Body of pancreas (tissue), 4 donors: ENCODE data around the gene ORMDL2. TPM values are rescaled to one million over a fixed set of nuclear protein-coding genes. Genes with fewer than 3 reads are reported as not detected.

ENCODE experiments used
- ATAC-seq: fragments of 150-250 bp; one replicate; pipeline ENCODE4 v1.9.1; 2016
- DNase-seq, 4 donors: peaks; one replicate each; pipeline ENCODE4 v3.0.0-alpha.2; 2019
- H3K27ac ChIP-seq, 4 donors: fragments of 200-600 bp; sonication (generic); 1 replicate in 3 of 4; 2 replicates in 1 of 4; pipeline versions ENCODE4 v1.5.1 to v1.6.1; 2016 to 2019; ENCODE audit warnings: mild to moderate bottlenecking in 1 of 4, mixed read lengths in 1 of 4, moderate library complexity in 1 of 4
- H3K27me3 ChIP-seq, 2 donors: fragments of 200-600 bp; sonication (generic); one replicate each; pipeline ENCODE4 v1.6.0; 2016; ENCODE audit warnings: mild to moderate bottlenecking in 1 of 2
- H3K36me3 ChIP-seq, 2 donors: fragments of 200-600 bp; sonication (generic); replicated peaks in 1 of 2; 2 replicates each; pipeline ENCODE4 v1.5.1; 2016; ENCODE audit warnings: low read depth in 2 of 2; ENCODE audit not compliant: insufficient read depth in 1 of 2
- H3K4me1 ChIP-seq: fragments of 200-600 bp; sonication (generic); one replicate; pipeline ENCODE4 v1.6.0; 2016
- H3K4me3 ChIP-seq, 2 donors: fragments of 200-600 bp; sonication (generic); 1 replicate in 1 of 2; 2 replicates in 1 of 2; pipeline ENCODE4 v1.5.1; 2016 to 2019
- H3K9me3 ChIP-seq, 3 donors: fragments of 200-600 bp; sonication (generic); 1 replicate in 2 of 3; 2 replicates in 1 of 3; pipeline ENCODE4 v1.5.1; 2016
- CTCF ChIP-seq, 7 experiments: fragments of 450-650 bp in 4 of 7; fragments of 200-600 bp in 3 of 7; sonication (generic) in 3 of 7; IDR thresholded peaks; one replicate each; pipeline ENCODE4 v1.5.1; 2016 to 2019; ENCODE audit warnings: antibody characterized with exemption in 7 of 7
- POLR2A ChIP-seq, 3 donors: fragments of 450-650 bp; IDR thresholded peaks; one replicate each; pipeline ENCODE4 v1.6.1; 2016; ENCODE audit warnings: antibody characterized with exemption in 3 of 3, mild to moderate bottlenecking in 2 of 3
- WGBS, 2 donors: methylation state at CpG; one replicate each; pipeline ENCODE4 v1.1.5; 2017; 5-methylcytosine and 5-hydroxymethylcytosine counted together
- intact Hi-C: fragments of 100-400 bp; cut with DNase I; formaldehyde crosslinking; loops from one replicate; pipeline ENCODE4 v1.15.1; 2023
- total RNA-seq, 2 donors: library from RNA; depleted of rRNA; stranded (reverse); fragments of >200 nt; gene quantifications; one replicate each; pipeline ENCODE4 v1.1.0, GENCODE V29; 2016

ORMDL2 gene
- total RNA-seq, 2 donors from 2014 or later, result 6.0 to 12.5 TPM

GRCh38 chr12:55797550-55797949, 20.3 kb upstream of the ORMDL2 start:
- Histone ChIP-seq H3K4me1 (no peaks in the 10 kb centered on the region), H3K9me3 (no peaks in the 10 kb centered on the region), H3K4me3 (no peak overlapping the region), H3K27ac (no peak overlapping the region), H3K36me3 (peaks cover 11 to 18% of the 10 kb centered on the region in 2 donors), H3K27me3 (no peaks in the 10 kb centered on the region)
- TF ChIP-seq POLR2A (IDR thresholded peaks at IDR 0.05) (no peak), CTCF (IDR thresholded peaks at IDR 0.05) (no peak)
- WGBS, 2 donors, result 64 to 75% methylated on average over 4 of the region's 4 CpGs
- DNase-seq (no peak), ATAC-seq (no peak)
- intact Hi-C loops, result no loop called here

DNA sequence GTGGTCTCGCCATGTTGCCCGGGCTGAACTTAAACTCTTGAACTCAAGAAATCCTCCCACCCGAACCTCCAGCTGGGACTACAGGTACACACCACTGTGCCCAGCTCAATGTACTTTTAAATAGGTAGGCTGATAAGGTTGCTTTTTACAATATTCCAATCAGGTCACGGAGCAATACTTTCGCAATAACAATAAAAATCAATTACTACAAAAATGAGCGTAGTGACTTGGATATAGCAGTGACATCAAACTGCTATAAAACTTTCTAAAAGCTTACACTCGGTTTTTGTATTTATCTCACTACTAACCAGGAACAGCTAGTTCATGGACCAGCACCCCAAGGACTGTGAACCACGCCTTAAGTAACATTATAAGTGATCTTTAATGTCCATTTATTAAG, 10.9 kb upstream of the ORMDL2 start:
- TF ChIP-seq CTCF (IDR thresholded peaks at IDR 0.05), result no peak
- TF ChIP-seq POLR2A (IDR thresholded peaks at IDR 0.05), result no peak
- peaks cover 12% of the 10 kb centered on the region for H3K4me1 ChIP-seq
- intact Hi-C loops, result no loop called here
- H3K36me3 ChIP-seq, result peaks cover 0 to 5% of the 10 kb centered on the region in 2 donors
- H3K4me3 ChIP-seq, result no peak overlapping the region
- 87 to 88% methylated on average over 8 of the region's 8 CpGs for WGBS, 2 donors
- no peaks in the 10 kb centered on the region for H3K27me3 ChIP-seq
- no peak for DNase-seq
- no peak overlapping the region for H3K27ac ChIP-seq
- no peak for ATAC-seq
- no peaks in the 10 kb centered on the region for H3K9me3 ChIP-seq

DNA sequence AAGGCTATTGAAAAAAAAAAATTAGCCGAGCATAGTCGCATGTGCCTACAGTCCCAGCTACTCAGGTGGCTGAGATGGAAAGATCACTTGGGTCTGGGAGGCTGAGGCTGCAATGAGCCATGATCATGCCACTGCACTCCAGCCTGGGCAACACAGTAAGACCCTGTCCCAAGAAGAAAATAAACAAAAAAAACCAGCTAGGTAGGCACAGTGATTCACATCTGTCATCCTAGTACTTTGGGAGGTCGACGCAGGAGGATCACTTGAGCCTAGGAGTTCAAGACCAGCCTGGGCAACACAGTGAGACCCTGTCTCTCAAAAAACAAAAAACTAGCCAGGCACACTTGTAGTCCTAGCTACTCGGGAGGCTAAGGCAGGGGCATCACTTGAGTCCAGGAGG, 8.6 kb upstream of the ORMDL2 start:
- Histone ChIP-seq H3K9me3 (no peaks in the 10 kb centered on the region), H3K27me3 (no peaks in the 10 kb centered on the region), H3K27ac (no peak overlapping the region), H3K4me3 (no peak overlapping the region), H3K36me3 (peaks cover 0 to 5% of the 10 kb centered on the region in 2 donors), H3K4me1 (peaks cover 28% of the 10 kb centered on the region)
- WGBS, 2 donors, result 60 to 72% methylated on average over 5 of the region's 5 CpGs
- ATAC-seq (no peak), DNase-seq (no peak)
- intact Hi-C loops, result no loop called here
- TF ChIP-seq CTCF (IDR thresholded peaks at IDR 0.05) (no peak), POLR2A (IDR thresholded peaks at IDR 0.05) (no peak)

DNA sequence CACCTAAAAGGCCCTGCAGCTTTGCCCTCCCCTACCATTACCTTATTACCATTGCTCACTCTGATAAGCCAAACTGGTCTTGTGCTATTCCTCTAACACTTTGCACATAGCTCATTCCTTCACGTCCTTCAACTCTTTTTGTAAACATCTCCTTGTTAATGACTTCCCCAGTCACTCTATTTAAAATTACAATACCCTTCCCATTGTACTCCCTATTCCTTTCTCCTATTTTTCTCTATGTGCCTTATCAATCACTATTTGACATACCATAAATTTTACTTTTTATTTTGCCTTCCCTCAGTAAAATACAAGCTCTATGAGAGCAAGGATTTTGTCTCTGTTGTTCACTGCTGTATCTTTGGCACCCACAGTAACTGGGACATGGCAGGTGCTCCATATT, 5.8 kb upstream of the ORMDL2 start:
- Histone ChIP-seq H3K9me3 (no peaks in the 10 kb centered on the region), H3K4me3 (no peak overlapping the region), H3K27ac (no peak overlapping the region), H3K27me3 (no peaks in the 10 kb centered on the region), H3K36me3 (peaks cover 0 to 5% of the 10 kb centered on the region in 2 donors), H3K4me1 (peaks cover 50% of the 10 kb centered on the region)
- no peak for DNase-seq
- TF ChIP-seq CTCF (IDR thresholded peaks at IDR 0.05), result no peak
- no peak for TF ChIP-seq POLR2A (IDR thresholded peaks at IDR 0.05)
- ATAC-seq, result no peak
- WGBS, 2 donors, result 17 to 33% methylated on average over 1 of the region's 1 CpG
- intact Hi-C loops, result no loop called here

GRCh38 chr12:55814257-55814656, 3.6 kb upstream of the ORMDL2 start:
- no peak for DNase-seq
- ATAC-seq, result no peak
- intact Hi-C loops, result no loop called here

More at GRCh38 chr12:55814257-55814656, 3.6 kb upstream of the ORMDL2 start:
- Histone ChIP-seq H3K27ac (no peak overlapping the region), H3K4me1 (peaks cover 61% of the 10 kb centered on the region), H3K9me3 (no peaks in the 10 kb centered on the region), H3K36me3 (peaks cover 0 to under 1% of the 10 kb centered on the region in 2 donors), H3K27me3 (no peaks in the 10 kb centered on the region), H3K4me3 (no peak overlapping the region)
- TF ChIP-seq CTCF (IDR thresholded peaks at IDR 0.05), result no peak
- TF ChIP-seq POLR2A (IDR thresholded peaks at IDR 0.05), result no peak
